ENCODE results near the gene ADH1C. TPM values are rescaled to one million over a fixed set of nuclear protein-coding genes. Genes with fewer than 3 reads are reported as not detected.

Gene ADH1C
- total and polyA plus RNA-seq, 9 of the 15 experiments (the other 6 are each of a cell fraction or from before 2014, with no cell fraction given): 0.40 TPM; not detected in 8

DNA sequence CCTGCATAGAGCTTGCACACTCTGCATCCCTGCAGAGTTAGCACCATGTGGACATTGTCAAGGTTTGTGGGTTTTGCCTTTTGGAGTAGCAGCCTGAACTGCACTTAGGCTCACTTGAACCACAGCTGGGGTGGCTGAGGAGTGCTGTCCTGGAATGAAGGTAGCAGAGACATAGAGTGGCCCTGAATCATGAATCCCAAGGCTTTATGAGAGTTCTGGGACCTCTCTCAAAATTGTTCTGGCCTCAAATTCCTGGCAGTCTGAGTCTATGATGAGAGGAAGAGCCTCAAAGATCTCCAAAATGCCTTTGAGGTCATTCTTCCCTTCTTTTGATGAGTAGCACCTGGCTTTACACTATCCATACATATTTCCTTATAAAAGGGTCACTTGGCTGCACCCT is 37.1 kb upstream of the ADH1C start:
- CTCF ChIA-PET (ENCODE audit: low intra/inter-chr PET ratio): no interaction called here
- intact Hi-C loops (cut with micrococcal nuclease) (no loop called here), in situ Hi-C loops (cut with MboI) (no loop called here)
- H3K4me2 ChIP-seq (ENCODE audit: insufficient read depth, low read length): no peak overlapping the region
- H3K4me3 ChIP-seq: no peak overlapping the region
- no peak for FAIRE-seq
- H3K27me3 ChIP-seq (ENCODE audit: control insufficient read depth in 2 of 2, insufficient read depth in 2 of 2, low read length in 2 of 2): no peaks in the 10 kb centered on the region
- DNase-seq (ENCODE audit: extremely low read depth in 1 of 4, low spot score in 3 of 4): no peak
- no peaks in the 10 kb centered on the region for H3K9me1 ChIP-seq (ENCODE audit: control insufficient read depth, insufficient read depth, low read length)
- H2AFZ ChIP-seq (ENCODE audit: low read depth, low read length): no peak overlapping the region
- no peaks in the 10 kb centered on the region for H3K36me3 ChIP-seq (ENCODE audit: control insufficient read depth, insufficient read depth, low read length)
- H3K9me3 ChIP-seq (replicated peaks; ENCODE audit: control insufficient read depth, insufficient read depth, low read depth, low read length): no peaks in the 10 kb centered on the region
- H3K79me2 ChIP-seq (ENCODE audit: control insufficient read depth, insufficient read depth, low read length): no peaks in the 10 kb centered on the region
- no peak overlapping the region for H3K27ac ChIP-seq (ENCODE audit: extremely low read depth, low read depth, low read length)
- BruUV-seq (replicated peaks): no TSS peak
- POLR2A ChIA-PET: no interaction called here
- H4K20me1 ChIP-seq (replicated peaks; ENCODE audit: control insufficient read depth, insufficient read depth, low read length): no peaks in the 10 kb centered on the region
- H3K9ac ChIP-seq (ENCODE audit: insufficient read depth in 1 of 2, low read depth in 2 of 2, low read length in 2 of 2): no peak overlapping the region
- ATAC-seq: no peak
- no peak for TF ChIP-seq DACH1 (IDR thresholded peaks at IDR 0.05; ENCODE audit: partially characterized antibody)
- no peak for TF ChIP-seq RFX7 (CRISPR knock-in tag; IDR thresholded peaks at IDR 0.05)
- no peak for TF ChIP-seq POLR2H (tag; IDR thresholded peaks at IDR 0.05; ENCODE audit: low read depth)
- TF ChIP-seq USF2 (CRISPR knock-in tag; IDR thresholded peaks at IDR 0.05): no peak
- TF ChIP-seq RBFOX2 (IDR thresholded peaks at IDR 0.05; ENCODE audit: low read depth, low read length): no peak
- TF ChIP-seq ASH1L (IDR thresholded peaks at IDR 0.05; ENCODE audit: borderline replicate concordance, low read depth, partially characterized antibody): no peak
- no peak for TF ChIP-seq SRSF7 (optimal IDR thresholded peaks at IDR 0.05; ENCODE audit: low read depth, low read length)
- TF ChIP-seq HMG20B (CRISPR knock-in tag; IDR thresholded peaks at IDR 0.05): no peak
- no peak for TF ChIP-seq SIN3A (IDR thresholded peaks at IDR 0.05; ENCODE audit: borderline replicate concordance in 2 of 2, control insufficient read depth in 1 of 2, low read depth in 2 of 2, low read length in 2 of 2)
- TF ChIP-seq ZFP91 (CRISPR knock-in tag; IDR thresholded peaks at IDR 0.05): no peak
- TF ChIP-seq HOMEZ (CRISPR knock-in tag; IDR thresholded peaks at IDR 0.05): no peak
- TF ChIP-seq MCM3 (IDR thresholded peaks at IDR 0.05): no peak
- no peak for TF ChIP-seq ZNF717 (CRISPR knock-in tag; IDR thresholded peaks at IDR 0.05)
- TF ChIP-seq ZFP36 (IDR thresholded peaks at IDR 0.05; ENCODE audit: low read depth, low read length, partially characterized antibody): no peak
- TF ChIP-seq MCM7 (IDR thresholded peaks at IDR 0.05): no peak
- TF ChIP-seq, protein P1, sequence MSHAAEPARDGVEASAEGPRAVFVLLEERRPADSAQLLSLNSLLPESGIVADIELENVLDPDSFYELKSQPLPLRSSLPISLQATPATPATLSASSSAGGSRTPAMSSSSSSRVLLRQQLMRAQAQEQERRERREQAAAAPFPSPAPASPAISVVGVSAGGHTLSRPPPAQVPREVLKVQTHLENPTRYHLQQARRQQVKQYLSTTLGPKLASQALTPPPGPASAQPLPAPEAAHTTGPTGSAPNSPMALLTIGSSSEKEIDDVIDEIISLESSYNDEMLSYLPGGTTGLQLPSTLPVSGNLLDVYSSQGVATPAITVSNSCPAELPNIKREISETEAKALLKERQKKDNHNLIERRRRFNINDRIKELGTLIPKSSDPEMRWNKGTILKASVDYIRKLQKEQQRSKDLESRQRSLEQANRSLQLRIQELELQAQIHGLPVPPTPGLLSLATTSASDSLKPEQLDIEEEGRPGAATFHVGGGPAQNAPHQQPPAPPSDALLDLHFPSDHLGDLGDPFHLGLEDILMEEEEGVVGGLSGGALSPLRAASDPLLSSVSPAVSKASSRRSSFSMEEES (CRISPR knock-in tag; IDR thresholded peaks at IDR 0.05): no peak
- no peak for TF ChIP-seq SNIP1 (IDR thresholded peaks at IDR 0.05; ENCODE audit: low read depth)
- TF ChIP-seq NFE2L1 (tag; IDR thresholded peaks at IDR 0.05; ENCODE audit: borderline replicate concordance, low read depth): no peak
- no peaks in the 10 kb centered on the region for H3K4me1 ChIP-seq (replicated peaks in 1 of 2; ENCODE audit: control insufficient read depth in 2 of 2, insufficient read depth in 2 of 2, low read length in 2 of 2)
